Hepatocyte (in vitro differentiated cells): ENCODE measurements around the gene DTL.

Experiments used
- EZH2 ChIP-seq: fragments of 200-600 bp; sonication (generic); IDR thresholded peaks from 2 replicates; pipeline ENCODE4 v1.6.1; 2016; ENCODE audit warnings: antibody characterized with exemption, mild to moderate bottlenecking, borderline replicate concordance
- TF ChIP-seq, protein P1 (sequence below): fragments of 200-600 bp; sonication (generic); IDR thresholded peaks from 2 replicates; pipeline ENCODE4 v1.5.1; 2016; ENCODE audit warnings: antibody characterized with exemption, mild to moderate bottlenecking; ENCODE audit not compliant: poor library complexity

DNA sequence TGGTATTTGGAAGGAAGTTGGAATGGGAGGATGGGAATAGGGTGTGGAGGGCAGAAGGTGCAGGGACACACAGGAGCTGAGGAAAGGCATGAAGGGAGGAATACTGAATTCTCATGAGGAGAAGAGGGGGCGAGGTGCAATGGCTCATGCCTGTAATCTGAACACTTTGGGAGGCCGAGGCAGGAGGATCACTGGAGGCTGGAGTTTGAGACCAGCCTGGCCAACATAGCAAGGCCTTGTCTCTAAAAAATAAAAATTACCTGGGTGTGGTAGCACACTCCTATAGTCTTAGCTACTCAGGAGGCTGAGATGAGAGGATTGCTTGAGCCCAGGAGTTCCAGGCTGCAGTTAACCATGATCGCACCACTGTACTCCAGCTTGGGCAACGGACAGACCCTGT lies 117.3 kb downstream of the DTL start:
- TF ChIP-seq, protein P1, sequence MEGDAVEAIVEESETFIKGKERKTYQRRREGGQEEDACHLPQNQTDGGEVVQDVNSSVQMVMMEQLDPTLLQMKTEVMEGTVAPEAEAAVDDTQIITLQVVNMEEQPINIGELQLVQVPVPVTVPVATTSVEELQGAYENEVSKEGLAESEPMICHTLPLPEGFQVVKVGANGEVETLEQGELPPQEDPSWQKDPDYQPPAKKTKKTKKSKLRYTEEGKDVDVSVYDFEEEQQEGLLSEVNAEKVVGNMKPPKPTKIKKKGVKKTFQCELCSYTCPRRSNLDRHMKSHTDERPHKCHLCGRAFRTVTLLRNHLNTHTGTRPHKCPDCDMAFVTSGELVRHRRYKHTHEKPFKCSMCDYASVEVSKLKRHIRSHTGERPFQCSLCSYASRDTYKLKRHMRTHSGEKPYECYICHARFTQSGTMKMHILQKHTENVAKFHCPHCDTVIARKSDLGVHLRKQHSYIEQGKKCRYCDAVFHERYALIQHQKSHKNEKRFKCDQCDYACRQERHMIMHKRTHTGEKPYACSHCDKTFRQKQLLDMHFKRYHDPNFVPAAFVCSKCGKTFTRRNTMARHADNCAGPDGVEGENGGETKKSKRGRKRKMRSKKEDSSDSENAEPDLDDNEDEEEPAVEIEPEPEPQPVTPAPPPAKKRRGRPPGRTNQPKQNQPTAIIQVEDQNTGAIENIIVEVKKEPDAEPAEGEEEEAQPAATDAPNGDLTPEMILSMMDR = no peak
- TF ChIP-seq EZH2 = no peak
